ENCODE data around the gene ZNF804B. TPM values are rescaled to one million over a fixed set of nuclear protein-coding genes. Genes with fewer than 3 reads are reported as not detected.

Gene ZNF804B
- total RNA-seq, 3 donors from 2014 or later: 0.33 TPM; not detected in 2

- intact Hi-C loops (cut with DNase I; ENCODE audit: low total_unique reads): no loop called here
- H3K27ac ChIP-seq: no peak overlapping the region
- TF ChIP-seq POLR2AphosphoS5 (IDR thresholded peaks at IDR 0.05) (no peak), POLR2A (IDR thresholded peaks at IDR 0.05) (no peak)
- TF ChIP-seq, protein P1, sequence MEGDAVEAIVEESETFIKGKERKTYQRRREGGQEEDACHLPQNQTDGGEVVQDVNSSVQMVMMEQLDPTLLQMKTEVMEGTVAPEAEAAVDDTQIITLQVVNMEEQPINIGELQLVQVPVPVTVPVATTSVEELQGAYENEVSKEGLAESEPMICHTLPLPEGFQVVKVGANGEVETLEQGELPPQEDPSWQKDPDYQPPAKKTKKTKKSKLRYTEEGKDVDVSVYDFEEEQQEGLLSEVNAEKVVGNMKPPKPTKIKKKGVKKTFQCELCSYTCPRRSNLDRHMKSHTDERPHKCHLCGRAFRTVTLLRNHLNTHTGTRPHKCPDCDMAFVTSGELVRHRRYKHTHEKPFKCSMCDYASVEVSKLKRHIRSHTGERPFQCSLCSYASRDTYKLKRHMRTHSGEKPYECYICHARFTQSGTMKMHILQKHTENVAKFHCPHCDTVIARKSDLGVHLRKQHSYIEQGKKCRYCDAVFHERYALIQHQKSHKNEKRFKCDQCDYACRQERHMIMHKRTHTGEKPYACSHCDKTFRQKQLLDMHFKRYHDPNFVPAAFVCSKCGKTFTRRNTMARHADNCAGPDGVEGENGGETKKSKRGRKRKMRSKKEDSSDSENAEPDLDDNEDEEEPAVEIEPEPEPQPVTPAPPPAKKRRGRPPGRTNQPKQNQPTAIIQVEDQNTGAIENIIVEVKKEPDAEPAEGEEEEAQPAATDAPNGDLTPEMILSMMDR (IDR thresholded peaks at IDR 0.05): no peak
- H3K27me3 ChIP-seq: no peaks in the 10 kb centered on the region
- H3K4me3 ChIP-seq: no peak overlapping the region
- H3K9me3 ChIP-seq: no peaks in the 10 kb centered on the region
- no peaks in the 10 kb centered on the region for H3K4me1 ChIP-seq
- H3K36me3 ChIP-seq: no peaks in the 10 kb centered on the region
- no peak for DNase-seq (ENCODE audit: low spot score in 2 of 2)
These were observed 373.9 kb downstream of the ZNF804B start for GRCh38 chr7:89133357-89133756.

DNA sequence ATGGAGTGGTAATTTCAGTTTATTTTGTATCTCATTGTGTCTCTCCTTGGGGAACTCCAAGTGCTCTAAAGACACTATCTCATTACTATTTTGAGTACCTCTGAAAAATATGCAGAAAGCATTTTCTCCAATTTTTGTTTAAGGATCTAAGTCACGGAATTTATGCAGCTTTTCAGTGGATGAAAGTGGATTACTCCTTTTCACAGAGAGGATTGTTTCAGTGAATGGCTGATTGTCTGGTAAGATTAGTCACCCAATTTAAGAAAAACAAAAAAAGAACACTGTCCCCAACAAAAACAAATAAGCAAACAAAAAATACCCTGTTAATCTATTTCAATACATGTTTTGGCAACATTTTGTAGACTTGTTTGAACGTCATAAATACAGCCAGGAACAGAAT is 374.3 kb downstream of the ZNF804B start:
- no peaks in the 10 kb centered on the region for H3K36me3 ChIP-seq
- no peak overlapping the region for H3K27ac ChIP-seq
- intact Hi-C loops (cut with DNase I; ENCODE audit: low total_unique reads): no loop called here
- TF ChIP-seq POLR2A (IDR thresholded peaks at IDR 0.05) (no peak), POLR2AphosphoS5 (IDR thresholded peaks at IDR 0.05) (no peak)
- TF ChIP-seq, protein P1 (IDR thresholded peaks at IDR 0.05): no peak
- no peaks in the 10 kb centered on the region for H3K27me3 ChIP-seq
- no peak overlapping the region for H3K4me3 ChIP-seq
- DNase-seq (ENCODE audit: low spot score in 2 of 2): no peak
- H3K4me1 ChIP-seq: no peaks in the 10 kb centered on the region
- no peaks in the 10 kb centered on the region for H3K9me3 ChIP-seq

- TF ChIP-seq POLR2A (IDR thresholded peaks at IDR 0.05): no peak
- no peaks in the 10 kb centered on the region for H3K27me3 ChIP-seq
- H3K4me1 ChIP-seq: no peaks in the 10 kb centered on the region
- no peaks in the 10 kb centered on the region for H3K36me3 ChIP-seq
- no peak for DNase-seq (ENCODE audit: low spot score in 2 of 2)
- H3K27ac ChIP-seq: no peak overlapping the region
- intact Hi-C loops (cut with DNase I; ENCODE audit: low total_unique reads): no loop called here
- no peaks in the 10 kb centered on the region for H3K9me3 ChIP-seq
- no peak overlapping the region for H3K4me3 ChIP-seq
These were observed 386.3 kb downstream of the ZNF804B start for GRCh38 chr7:89145801-89146200.

GRCh38 chr7:89160107-89160506 is 400.6 kb downstream of the ZNF804B start:
- no peaks in the 10 kb centered on the region for H3K27me3 ChIP-seq
- intact Hi-C loops (cut with DNase I; ENCODE audit: low total_unique reads): no loop called here
- DNase-seq (ENCODE audit: low spot score in 2 of 2): no peak
- TF ChIP-seq, protein P1 (IDR thresholded peaks at IDR 0.05): no peak
- TF ChIP-seq POLR2A (IDR thresholded peaks at IDR 0.05) (no peak), POLR2AphosphoS5 (IDR thresholded peaks at IDR 0.05) (no peak)
- H3K27ac ChIP-seq: no peak overlapping the region
- no peaks in the 10 kb centered on the region for H3K9me3 ChIP-seq
- H3K4me3 ChIP-seq: no peak overlapping the region
- no peaks in the 10 kb centered on the region for H3K36me3 ChIP-seq
- no peaks in the 10 kb centered on the region for H3K4me1 ChIP-seq

DNA sequence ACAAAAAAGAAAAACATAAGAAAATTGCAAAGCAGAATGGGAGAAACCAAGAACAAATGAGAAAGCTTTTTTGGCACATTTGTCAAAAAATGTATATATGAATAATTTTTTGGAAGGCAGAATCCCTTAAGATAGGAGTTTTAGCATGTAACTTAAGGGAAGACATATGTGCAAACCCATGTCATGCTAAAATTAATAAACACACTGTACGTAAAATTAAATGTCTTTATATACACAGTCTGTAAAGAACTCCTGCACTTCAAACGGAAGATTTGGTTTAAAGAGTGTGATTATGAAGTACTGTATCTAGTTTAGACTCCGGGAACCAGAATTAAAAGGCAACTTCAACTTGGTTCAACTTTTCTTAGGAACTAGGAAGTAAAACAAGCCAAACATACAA is 405.9 kb downstream of the ZNF804B start:
- Histone ChIP-seq H3K4me3 (no peak overlapping the region), H3K9me3 (no peaks in the 10 kb centered on the region), H3K27ac (no peak overlapping the region), H3K27me3 (no peaks in the 10 kb centered on the region), H3K4me1 (no peaks in the 10 kb centered on the region), H3K36me3 (no peaks in the 10 kb centered on the region)
- TF ChIP-seq, protein P1 (IDR thresholded peaks at IDR 0.05): no peak
- TF ChIP-seq POLR2A (IDR thresholded peaks at IDR 0.05): no peak
- TF ChIP-seq POLR2AphosphoS5 (IDR thresholded peaks at IDR 0.05): no peak
- intact Hi-C loops (cut with DNase I; ENCODE audit: low total_unique reads): no loop called here
- DNase-seq (ENCODE audit: low spot score in 2 of 2): no peak

GRCh38 chr7:89170628-89171027 is 411.1 kb downstream of the ZNF804B start:
- no peak for DNase-seq (ENCODE audit: low spot score in 2 of 2)
- intact Hi-C loops (cut with DNase I; ENCODE audit: low total_unique reads): no loop called here
- Histone ChIP-seq H3K27ac (no peak overlapping the region), H3K4me3 (no peak overlapping the region), H3K36me3 (no peaks in the 10 kb centered on the region), H3K27me3 (no peaks in the 10 kb centered on the region), H3K4me1 (no peaks in the 10 kb centered on the region), H3K9me3 (no peaks in the 10 kb centered on the region)
- TF ChIP-seq POLR2A (IDR thresholded peaks at IDR 0.05) (no peak), POLR2AphosphoS5 (IDR thresholded peaks at IDR 0.05) (no peak)
- TF ChIP-seq, protein P1 (IDR thresholded peaks at IDR 0.05): no peak

All from breast epithelium (tissue), 4 donors.